ENCODE measurements around the gene CD2AP. TPM values are rescaled to one million over a fixed set of nuclear protein-coding genes. Genes with fewer than 3 reads are reported as not detected.

CD2AP gene
- total RNA-seq, 1 experiment from 2014 or later: 20.6 TPM

DNA sequence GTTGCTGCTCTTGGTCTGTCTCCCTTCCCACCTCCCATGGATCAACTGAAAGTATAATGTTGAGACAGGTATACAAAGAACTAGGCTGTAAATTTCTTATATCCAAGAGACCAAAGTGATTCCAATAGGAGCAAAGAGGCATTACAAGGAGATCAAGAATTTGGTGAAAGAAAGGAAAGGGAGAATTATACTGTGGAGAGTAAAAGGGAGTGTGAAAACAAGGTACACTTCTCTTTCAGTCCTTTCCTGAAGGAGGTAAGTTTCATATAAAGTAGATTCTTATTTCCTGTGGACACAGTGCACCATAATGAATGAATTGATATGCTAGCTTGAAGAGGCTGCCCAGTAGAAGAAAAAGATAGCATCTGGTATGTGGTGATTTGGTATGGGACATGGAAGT lies 49.7 kb downstream of the CD2AP start:
- DNase-seq (ENCODE audit: low spot score): no peak
- intact Hi-C loops (cut with micrococcal nuclease; ENCODE audit: unreplicated experiment): no loop called here
- TF ChIP-seq, protein P1, sequence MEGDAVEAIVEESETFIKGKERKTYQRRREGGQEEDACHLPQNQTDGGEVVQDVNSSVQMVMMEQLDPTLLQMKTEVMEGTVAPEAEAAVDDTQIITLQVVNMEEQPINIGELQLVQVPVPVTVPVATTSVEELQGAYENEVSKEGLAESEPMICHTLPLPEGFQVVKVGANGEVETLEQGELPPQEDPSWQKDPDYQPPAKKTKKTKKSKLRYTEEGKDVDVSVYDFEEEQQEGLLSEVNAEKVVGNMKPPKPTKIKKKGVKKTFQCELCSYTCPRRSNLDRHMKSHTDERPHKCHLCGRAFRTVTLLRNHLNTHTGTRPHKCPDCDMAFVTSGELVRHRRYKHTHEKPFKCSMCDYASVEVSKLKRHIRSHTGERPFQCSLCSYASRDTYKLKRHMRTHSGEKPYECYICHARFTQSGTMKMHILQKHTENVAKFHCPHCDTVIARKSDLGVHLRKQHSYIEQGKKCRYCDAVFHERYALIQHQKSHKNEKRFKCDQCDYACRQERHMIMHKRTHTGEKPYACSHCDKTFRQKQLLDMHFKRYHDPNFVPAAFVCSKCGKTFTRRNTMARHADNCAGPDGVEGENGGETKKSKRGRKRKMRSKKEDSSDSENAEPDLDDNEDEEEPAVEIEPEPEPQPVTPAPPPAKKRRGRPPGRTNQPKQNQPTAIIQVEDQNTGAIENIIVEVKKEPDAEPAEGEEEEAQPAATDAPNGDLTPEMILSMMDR (conservative IDR thresholded peaks at IDR 0.05; ENCODE audit: low read depth, low read length): no peak
- TF ChIP-seq EZH2 (IDR thresholded peaks at IDR 0.05; ENCODE audit: borderline replicate concordance, low read depth, low read length, poor library complexity, severe bottlenecking): no peak
- H3K27ac ChIP-seq (ENCODE audit: low read depth, low read length, poor library complexity, severe bottlenecking): no peak overlapping the region
- H3K27me3 ChIP-seq (replicated peaks; ENCODE audit: insufficient read depth, low read depth, low read length, poor library complexity): no peaks in the 10 kb centered on the region
- H3K4me3 ChIP-seq (ENCODE audit: low read depth, low read length, poor library complexity, severe bottlenecking): no peak overlapping the region
- H3K36me3 ChIP-seq (ENCODE audit: insufficient read depth, low read length, poor library complexity, severe bottlenecking): no peaks in the 10 kb centered on the region
- ChIA-PET CTCF (no interaction called here), POLR2A (ENCODE audit: low non-redundant PET) (no interaction called here)
- H3K4me1 ChIP-seq (ENCODE audit: insufficient read depth, low read length, poor library complexity, severe bottlenecking): no peaks in the 10 kb centered on the region
- no TSS peak for BruUV-seq (replicated peaks)
- no peaks in the 10 kb centered on the region for H3K9me3 ChIP-seq (ENCODE audit: low read depth, low read length, poor library complexity, severe bottlenecking)

DNA sequence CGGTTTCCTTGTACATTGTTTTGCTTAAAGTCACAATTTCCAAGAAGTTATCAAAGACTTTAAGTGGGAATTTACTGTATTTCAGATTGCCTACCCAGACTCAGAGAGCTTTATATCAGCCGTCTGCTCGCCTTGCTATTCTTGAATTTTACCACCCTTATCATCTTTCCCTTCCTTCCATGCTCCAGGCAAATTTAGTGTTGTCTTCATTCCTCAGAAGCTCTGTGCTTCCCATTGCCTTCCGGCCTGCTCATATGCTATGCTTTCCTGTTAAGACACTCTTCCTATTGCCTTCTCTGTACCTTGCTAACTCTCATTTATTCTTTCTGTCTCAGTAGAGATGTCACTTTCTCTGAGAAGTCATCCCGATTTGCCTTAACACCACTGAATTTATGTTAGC lies 52.1 kb downstream of the CD2AP start:
- TF ChIP-seq EZH2 (IDR thresholded peaks at IDR 0.05; ENCODE audit: borderline replicate concordance, low read depth, low read length, poor library complexity, severe bottlenecking): no peak
- TF ChIP-seq, protein P1 (conservative IDR thresholded peaks at IDR 0.05; ENCODE audit: low read depth, low read length): no peak
- no peaks in the 10 kb centered on the region for H3K36me3 ChIP-seq (ENCODE audit: insufficient read depth, low read length, poor library complexity, severe bottlenecking)
- no TSS peak for BruUV-seq (replicated peaks)
- ChIA-PET POLR2A (ENCODE audit: low non-redundant PET) (no interaction called here), CTCF (no interaction called here)
- DNase-seq (ENCODE audit: low spot score): no peak
- no peaks in the 10 kb centered on the region for H3K4me1 ChIP-seq (ENCODE audit: insufficient read depth, low read length, poor library complexity, severe bottlenecking)
- H3K4me3 ChIP-seq (ENCODE audit: low read depth, low read length, poor library complexity, severe bottlenecking): no peak overlapping the region
- H3K27me3 ChIP-seq (replicated peaks; ENCODE audit: insufficient read depth, low read depth, low read length, poor library complexity): no peaks in the 10 kb centered on the region
- H3K9me3 ChIP-seq (ENCODE audit: low read depth, low read length, poor library complexity, severe bottlenecking): no peaks in the 10 kb centered on the region
- no peak overlapping the region for H3K27ac ChIP-seq (ENCODE audit: low read depth, low read length, poor library complexity, severe bottlenecking)
- intact Hi-C loops (cut with micrococcal nuclease; ENCODE audit: unreplicated experiment): no loop called here

DNA sequence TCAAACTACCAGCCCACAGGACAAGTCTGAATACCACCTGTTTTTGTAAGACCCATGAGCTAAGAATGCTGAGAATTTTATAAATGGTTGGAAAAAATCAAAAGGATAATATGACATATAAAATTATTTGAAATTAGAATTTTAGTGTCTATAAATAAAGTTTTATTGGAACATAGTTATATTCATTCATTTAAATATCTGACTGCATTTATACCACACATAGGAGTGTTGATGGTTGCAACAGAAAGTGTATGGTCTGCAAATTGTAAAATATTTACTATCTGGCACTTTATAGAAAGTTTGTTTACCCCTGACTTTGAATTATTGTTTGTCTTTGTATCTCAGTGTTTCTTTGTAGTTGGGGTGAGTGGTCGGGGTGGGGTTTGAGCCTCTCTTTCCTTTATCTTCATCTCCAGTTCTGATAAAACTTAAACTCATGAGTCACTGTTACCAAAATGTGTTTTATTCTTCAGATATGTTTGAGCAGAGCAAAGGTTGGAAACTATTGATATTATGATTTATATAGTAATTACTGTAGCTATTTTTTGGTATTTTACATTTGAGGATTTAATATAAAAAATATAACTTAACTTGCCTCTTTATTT lies 55.5 kb downstream of the CD2AP start:
- ChIA-PET CTCF (no interaction called here), POLR2A (ENCODE audit: low non-redundant PET) (no interaction called here)
- no TSS peak for BruUV-seq (replicated peaks)
- Histone ChIP-seq H3K4me1 (ENCODE audit: insufficient read depth, low read length, poor library complexity, severe bottlenecking) (peaks cover 10% of the 10 kb centered on the region), H3K9me3 (ENCODE audit: low read depth, low read length, poor library complexity, severe bottlenecking) (no peaks in the 10 kb centered on the region), H3K27ac (ENCODE audit: low read depth, low read length, poor library complexity, severe bottlenecking) (no peak overlapping the region), H3K4me3 (ENCODE audit: low read depth, low read length, poor library complexity, severe bottlenecking) (no peak overlapping the region), H3K27me3 (replicated peaks; ENCODE audit: insufficient read depth, low read depth, low read length, poor library complexity) (no peaks in the 10 kb centered on the region), H3K36me3 (ENCODE audit: insufficient read depth, low read length, poor library complexity, severe bottlenecking) (no peaks in the 10 kb centered on the region)
- TF ChIP-seq, protein P1 (conservative IDR thresholded peaks at IDR 0.05; ENCODE audit: low read depth, low read length): no peak
- no peak for TF ChIP-seq EZH2 (IDR thresholded peaks at IDR 0.05; ENCODE audit: borderline replicate concordance, low read depth, low read length, poor library complexity, severe bottlenecking)
- DNase-seq (ENCODE audit: low spot score): no peak
- intact Hi-C loops (cut with micrococcal nuclease; ENCODE audit: unreplicated experiment): no loop called here

All from A673 (cell line).